GM12878 (cell line): Measurements from ENCODE around the gene TLR5. TPM values are rescaled to one million over a fixed set of nuclear protein-coding genes. Genes with fewer than 3 reads are reported as not detected.
A peak's percentile ranks its signal among the peaks of the same experiment; 100 is the strongest.

Experiments used
- BCL11A ChIP-seq: IDR thresholded peaks from 2 replicates; pipeline ENCODE4 v1.6.1; 2011; ENCODE audit warnings: low read depth, low read length
- KLF5 ChIP-seq: fragments of 450-650 bp; IDR thresholded peaks from 2 replicates; pipeline ENCODE4 v1.6.1; 2014; ENCODE audit warnings: mild to moderate bottlenecking; ENCODE audit not compliant: partially characterized antibody
- MYB ChIP-seq: fragments of 150-350 bp; IDR thresholded peaks from 2 replicates; pipeline ENCODE4 v1.6.1; 2014; ENCODE audit warnings: mild to moderate bottlenecking, low read depth, low read length, borderline replicate concordance
- NFYB ChIP-seq: IDR thresholded peaks from 2 replicates; pipeline ENCODE4 v1.6.1; 2011; ENCODE audit warnings: low read depth, mild to moderate bottlenecking, low read length, improper control_type of control experiment, moderate library complexity; ENCODE audit not compliant: insufficient read depth
- NR2F1 ChIP-seq: fragments of 450-650 bp; conservative IDR thresholded peaks from 2 replicates; pipeline ENCODE4 v1.6.1; 2017; ENCODE audit warnings: mild to moderate bottlenecking
- RFX5 ChIP-seq: IDR thresholded peaks from 2 replicates; pipeline ENCODE4 v1.6.1; 2011; ENCODE audit warnings: low read depth, low read length, improper control_type of control experiment
- SIN3A ChIP-seq: IDR thresholded peaks from 2 replicates; pipeline ENCODE4 v1.6.1; 2012; ENCODE audit warnings: low read depth, low read length, improper control_type of control experiment
- SREBF1 ChIP-seq: IDR thresholded peaks from 2 replicates; pipeline ENCODE4 v1.6.1; 2012; ENCODE audit warnings: mild to moderate bottlenecking, low read length
- SUPT20H ChIP-seq: IDR thresholded peaks from 2 replicates; pipeline ENCODE4 v1.6.1; 2011; ENCODE audit warnings: low read depth, mild to moderate bottlenecking, low read length, moderate library complexity, borderline replicate concordance; ENCODE audit not compliant: control insufficient read depth
- SUZ12 ChIP-seq: fragments of 200-600 bp; sonication (generic); IDR thresholded peaks from one replicate; pipeline ENCODE4 v1.6.1; 2018; ENCODE audit warnings: antibody characterized with exemption, mild to moderate bottlenecking; ENCODE audit not compliant: unreplicated experiment
- TAF1 ChIP-seq: IDR thresholded peaks from 2 replicates; pipeline ENCODE4 v1.6.1; 2011; ENCODE audit warnings: mild to moderate bottlenecking, low read depth, low read length, borderline replicate concordance
- YY1 ChIP-seq: IDR thresholded peaks from 2 replicates; pipeline ENCODE4 v1.6.1; 2011; ENCODE audit warnings: low read depth, mild to moderate bottlenecking, low read length
- ZNF384 ChIP-seq: IDR thresholded peaks from 2 replicates; pipeline ENCODE4 v1.6.1; 2012; ENCODE audit warnings: low read depth, mild to moderate bottlenecking, low read length, improper control_type of control experiment, borderline replicate concordance
- ZNF622 ChIP-seq: fragments of 450-650 bp; IDR thresholded peaks from 2 replicates; pipeline ENCODE4 v1.6.1; 2017; ENCODE audit warnings: mild to moderate bottlenecking, inconsistent platforms
- polyA plus RNA-seq, 11 experiments: library from polyadenylated mRNA; depleted of rRNA in 4 of 11; unstranded in 6 of 11; stranded (reverse) in 5 of 11; fragments of >200 nt; fragmentation: Nextera tagmentation in 4 of 11; fragmentation: Illumina TruSeq in 1 of 11; extraction: Ambion mirVana in 4 of 11; extraction: Trizol in 1 of 11; gene quantifications; 1 replicate in 1 of 11; 2 replicates in 10 of 11; pipeline versions ENCODE4 v1.2.1 to v1.2.3, GENCODE V29; 2011 to 2016; ENCODE audit warnings: inconsistent platforms in 2 of 11, missing spikeins in 2 of 11, low read depth in 1 of 11
- total RNA-seq, 4 experiments: library from RNA; depleted of rRNA in 3 of 4; stranded (reverse); fragments of >200 nt in 3 of 4; fragmentation: Illumina TruSeq in 1 of 4; extraction: Trizol in 1 of 4; gene quantifications; 2 replicates each; pipeline versions ENCODE4 v1.2.1 to v1.2.3, GENCODE V29; 2013 to 2021
- TF ChIP-seq, protein P1 (sequence below): fragments of 450-650 bp; IDR thresholded peaks from 2 replicates; pipeline ENCODE4 v1.6.1; 2017; ENCODE audit warnings: low read depth, mild to moderate bottlenecking, moderate library complexity
- TF ChIP-seq, protein P2 (sequence below): fragments of 450-650 bp; formaldehyde crosslinking; IDR thresholded peaks from 2 replicates; pipeline ENCODE4 v1.4.0; 2020; ENCODE audit warnings: mild to moderate bottlenecking, moderate library complexity
- TF ChIP-seq, protein P3 (sequence below): IDR thresholded peaks from 2 replicates; pipeline ENCODE4 v1.6.1; 2012; ENCODE audit warnings: low read depth, low read length, improper control_type of control experiment
- TF ChIP-seq, protein P4 (sequence below): fragments of 450-650 bp; IDR thresholded peaks from 2 replicates; pipeline ENCODE4 v1.6.1; 2017; ENCODE audit warnings: mild to moderate bottlenecking
- TF ChIP-seq, protein P5 (sequence below): fragments of 450-650 bp; IDR thresholded peaks from 2 replicates; pipeline ENCODE4 v1.6.1; 2017; ENCODE audit warnings: antibody characterized with exemption, mild to moderate bottlenecking, moderate library complexity

The TLR5 gene
- total and polyA plus RNA-seq, 10 of the 15 experiments (the other 5 are each of a cell fraction or from before 2014, with no cell fraction given), result 0.34 to 5.3 (median 0.79) TPM

DNA sequence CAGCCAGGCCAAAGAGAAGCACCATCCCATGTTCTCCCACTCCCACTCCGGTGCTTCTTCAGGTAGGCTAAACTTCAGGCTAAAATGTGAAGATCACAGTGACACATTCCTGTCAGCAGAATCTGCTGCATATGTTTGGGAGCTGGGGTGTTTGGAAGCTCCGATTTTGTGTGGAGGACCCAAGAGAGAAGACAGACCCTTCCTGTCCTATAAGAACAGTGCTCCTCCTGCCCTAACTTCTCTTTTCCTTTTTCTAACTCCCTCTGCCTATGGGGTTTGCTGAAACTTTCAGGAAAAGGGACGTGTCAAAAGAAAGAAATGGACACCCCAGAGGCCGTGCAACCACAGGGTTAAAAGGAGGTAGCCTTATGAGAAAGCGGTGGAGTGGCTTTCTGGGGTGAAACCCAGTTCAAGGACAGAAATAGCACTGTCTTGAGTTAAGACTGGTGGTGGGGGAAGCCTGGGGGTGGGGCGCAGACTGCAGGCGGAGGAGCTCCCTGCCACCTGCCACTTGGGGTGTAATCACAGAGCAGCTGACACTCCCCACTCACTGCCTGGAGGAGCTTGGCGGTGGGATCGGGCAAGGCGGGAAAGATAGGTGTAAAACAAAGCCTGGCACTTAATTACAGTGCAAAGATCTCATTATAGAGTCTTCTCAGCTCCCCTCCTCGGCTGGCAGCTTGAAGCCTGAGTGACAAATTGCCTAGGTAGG, 645 bp upstream of the TLR5 start (continued):
- TF ChIP-seq, protein P1, sequence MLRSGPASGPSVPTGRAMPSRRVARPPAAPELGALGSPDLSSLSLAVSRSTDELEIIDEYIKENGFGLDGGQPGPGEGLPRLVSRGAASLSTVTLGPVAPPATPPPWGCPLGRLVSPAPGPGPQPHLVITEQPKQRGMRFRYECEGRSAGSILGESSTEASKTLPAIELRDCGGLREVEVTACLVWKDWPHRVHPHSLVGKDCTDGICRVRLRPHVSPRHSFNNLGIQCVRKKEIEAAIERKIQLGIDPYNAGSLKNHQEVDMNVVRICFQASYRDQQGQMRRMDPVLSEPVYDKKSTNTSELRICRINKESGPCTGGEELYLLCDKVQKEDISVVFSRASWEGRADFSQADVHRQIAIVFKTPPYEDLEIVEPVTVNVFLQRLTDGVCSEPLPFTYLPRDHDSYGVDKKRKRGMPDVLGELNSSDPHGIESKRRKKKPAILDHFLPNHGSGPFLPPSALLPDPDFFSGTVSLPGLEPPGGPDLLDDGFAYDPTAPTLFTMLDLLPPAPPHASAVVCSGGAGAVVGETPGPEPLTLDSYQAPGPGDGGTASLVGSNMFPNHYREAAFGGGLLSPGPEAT, result peak; percentile 65
- TF ChIP-seq, protein P2, sequence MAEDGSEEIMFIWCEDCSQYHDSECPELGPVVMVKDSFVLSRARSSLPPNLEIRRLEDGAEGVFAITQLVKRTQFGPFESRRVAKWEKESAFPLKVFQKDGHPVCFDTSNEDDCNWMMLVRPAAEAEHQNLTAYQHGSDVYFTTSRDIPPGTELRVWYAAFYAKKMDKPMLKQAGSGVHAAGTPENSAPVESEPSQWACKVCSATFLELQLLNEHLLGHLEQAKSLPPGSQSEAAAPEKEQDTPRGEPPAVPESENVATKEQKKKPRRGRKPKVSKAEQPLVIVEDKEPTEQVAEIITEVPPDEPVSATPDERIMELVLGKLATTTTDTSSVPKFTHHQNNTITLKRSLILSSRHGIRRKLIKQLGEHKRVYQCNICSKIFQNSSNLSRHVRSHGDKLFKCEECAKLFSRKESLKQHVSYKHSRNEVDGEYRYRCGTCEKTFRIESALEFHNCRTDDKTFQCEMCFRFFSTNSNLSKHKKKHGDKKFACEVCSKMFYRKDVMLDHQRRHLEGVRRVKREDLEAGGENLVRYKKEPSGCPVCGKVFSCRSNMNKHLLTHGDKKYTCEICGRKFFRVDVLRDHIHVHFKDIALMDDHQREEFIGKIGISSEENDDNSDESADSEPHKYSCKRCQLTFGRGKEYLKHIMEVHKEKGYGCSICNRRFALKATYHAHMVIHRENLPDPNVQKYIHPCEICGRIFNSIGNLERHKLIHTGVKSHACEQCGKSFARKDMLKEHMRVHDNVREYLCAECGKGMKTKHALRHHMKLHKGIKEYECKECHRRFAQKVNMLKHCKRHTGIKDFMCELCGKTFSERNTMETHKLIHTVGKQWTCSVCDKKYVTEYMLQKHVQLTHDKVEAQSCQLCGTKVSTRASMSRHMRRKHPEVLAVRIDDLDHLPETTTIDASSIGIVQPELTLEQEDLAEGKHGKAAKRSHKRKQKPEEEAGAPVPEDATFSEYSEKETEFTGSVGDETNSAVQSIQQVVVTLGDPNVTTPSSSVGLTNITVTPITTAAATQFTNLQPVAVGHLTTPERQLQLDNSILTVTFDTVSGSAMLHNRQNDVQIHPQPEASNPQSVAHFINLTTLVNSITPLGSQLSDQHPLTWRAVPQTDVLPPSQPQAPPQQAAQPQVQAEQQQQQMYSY (CRISPR knock-in tag), result no peak
- no peak for TF ChIP-seq NFYB
- TF ChIP-seq SUZ12, result no peak
- no peak for TF ChIP-seq ZNF622
- peak; percentile 34; the same call in 1 of the 2 replicates for TF ChIP-seq YY1
- TF ChIP-seq SREBF1, result no peak
- peak; percentile 90 for TF ChIP-seq NR2F1
- TF ChIP-seq MYB, result no peak
- TF ChIP-seq, protein P3, sequence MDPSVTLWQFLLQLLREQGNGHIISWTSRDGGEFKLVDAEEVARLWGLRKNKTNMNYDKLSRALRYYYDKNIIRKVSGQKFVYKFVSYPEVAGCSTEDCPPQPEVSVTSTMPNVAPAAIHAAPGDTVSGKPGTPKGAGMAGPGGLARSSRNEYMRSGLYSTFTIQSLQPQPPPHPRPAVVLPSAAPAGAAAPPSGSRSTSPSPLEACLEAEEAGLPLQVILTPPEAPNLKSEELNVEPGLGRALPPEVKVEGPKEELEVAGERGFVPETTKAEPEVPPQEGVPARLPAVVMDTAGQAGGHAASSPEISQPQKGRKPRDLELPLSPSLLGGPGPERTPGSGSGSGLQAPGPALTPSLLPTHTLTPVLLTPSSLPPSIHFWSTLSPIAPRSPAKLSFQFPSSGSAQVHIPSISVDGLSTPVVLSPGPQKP, result no peak
- no peak for TF ChIP-seq RFX5
- TF ChIP-seq, protein P4, sequence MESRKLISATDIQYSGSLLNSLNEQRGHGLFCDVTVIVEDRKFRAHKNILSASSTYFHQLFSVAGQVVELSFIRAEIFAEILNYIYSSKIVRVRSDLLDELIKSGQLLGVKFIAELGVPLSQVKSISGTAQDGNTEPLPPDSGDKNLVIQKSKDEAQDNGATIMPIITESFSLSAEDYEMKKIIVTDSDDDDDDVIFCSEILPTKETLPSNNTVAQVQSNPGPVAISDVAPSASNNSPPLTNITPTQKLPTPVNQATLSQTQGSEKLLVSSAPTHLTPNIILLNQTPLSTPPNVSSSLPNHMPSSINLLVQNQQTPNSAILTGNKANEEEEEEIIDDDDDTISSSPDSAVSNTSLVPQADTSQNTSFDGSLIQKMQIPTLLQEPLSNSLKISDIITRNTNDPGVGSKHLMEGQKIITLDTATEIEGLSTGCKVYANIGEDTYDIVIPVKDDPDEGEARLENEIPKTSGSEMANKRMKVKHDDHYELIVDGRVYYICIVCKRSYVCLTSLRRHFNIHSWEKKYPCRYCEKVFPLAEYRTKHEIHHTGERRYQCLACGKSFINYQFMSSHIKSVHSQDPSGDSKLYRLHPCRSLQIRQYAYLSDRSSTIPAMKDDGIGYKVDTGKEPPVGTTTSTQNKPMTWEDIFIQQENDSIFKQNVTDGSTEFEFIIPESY, result no peak
- TF ChIP-seq TAF1, result no peak
- TF ChIP-seq, protein P5, sequence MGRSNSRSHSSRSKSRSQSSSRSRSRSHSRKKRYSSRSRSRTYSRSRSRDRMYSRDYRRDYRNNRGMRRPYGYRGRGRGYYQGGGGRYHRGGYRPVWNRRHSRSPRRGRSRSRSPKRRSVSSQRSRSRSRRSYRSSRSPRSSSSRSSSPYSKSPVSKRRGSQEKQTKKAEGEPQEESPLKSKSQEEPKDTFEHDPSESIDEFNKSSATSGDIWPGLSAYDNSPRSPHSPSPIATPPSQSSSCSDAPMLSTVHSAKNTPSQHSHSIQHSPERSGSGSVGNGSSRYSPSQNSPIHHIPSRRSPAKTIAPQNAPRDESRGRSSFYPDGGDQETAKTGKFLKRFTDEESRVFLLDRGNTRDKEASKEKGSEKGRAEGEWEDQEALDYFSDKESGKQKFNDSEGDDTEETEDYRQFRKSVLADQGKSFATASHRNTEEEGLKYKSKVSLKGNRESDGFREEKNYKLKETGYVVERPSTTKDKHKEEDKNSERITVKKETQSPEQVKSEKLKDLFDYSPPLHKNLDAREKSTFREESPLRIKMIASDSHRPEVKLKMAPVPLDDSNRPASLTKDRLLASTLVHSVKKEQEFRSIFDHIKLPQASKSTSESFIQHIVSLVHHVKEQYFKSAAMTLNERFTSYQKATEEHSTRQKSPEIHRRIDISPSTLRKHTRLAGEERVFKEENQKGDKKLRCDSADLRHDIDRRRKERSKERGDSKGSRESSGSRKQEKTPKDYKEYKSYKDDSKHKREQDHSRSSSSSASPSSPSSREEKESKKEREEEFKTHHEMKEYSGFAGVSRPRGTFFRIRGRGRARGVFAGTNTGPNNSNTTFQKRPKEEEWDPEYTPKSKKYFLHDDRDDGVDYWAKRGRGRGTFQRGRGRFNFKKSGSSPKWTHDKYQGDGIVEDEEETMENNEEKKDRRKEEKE, result no peak
- 0 out of 2 replicates have a peak, but pooled peaks have one; percentile 19 for TF ChIP-seq SIN3A
- no peak for TF ChIP-seq SUPT20H
- TF ChIP-seq KLF5, result no peak
- no peak for TF ChIP-seq ZNF384
- TF ChIP-seq BCL11A, result peak; percentile 74
